ENCODE data around the gene KCTD1. TPM values are rescaled to one million over a fixed set of nuclear protein-coding genes. Genes with fewer than 3 reads are reported as not detected.
A peak's percentile ranks its signal among the peaks of the same experiment; 100 is the strongest.

KCTD1 gene
- total and polyA plus RNA-seq, 2 donors (not counting 1 experiment from before 2014, with no cell fraction given), result 4.2 to 8.4 TPM

DNA sequence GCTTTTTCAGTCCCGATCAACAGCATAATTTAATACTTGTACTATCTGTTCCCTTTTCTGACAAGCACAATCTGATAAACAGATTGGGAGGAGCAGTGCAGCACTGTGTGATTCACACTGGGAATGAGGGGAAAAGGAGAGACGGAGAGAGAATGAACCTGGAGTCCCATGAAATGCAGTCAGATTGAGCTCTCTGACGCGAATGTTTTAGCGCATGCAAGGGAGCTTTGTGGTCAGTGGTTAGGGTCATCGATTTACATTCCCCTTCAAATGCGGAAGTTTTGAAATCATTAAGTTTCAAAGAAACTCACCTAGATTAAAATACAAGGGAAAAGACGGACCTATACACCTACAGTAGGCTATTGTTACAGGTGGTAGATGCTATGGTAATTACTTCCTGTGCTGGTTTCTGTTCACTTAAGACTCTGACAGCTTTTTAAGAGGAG lies 99.6 kb downstream of the KCTD1 start:
- TF ChIP-seq EZH2 (IDR thresholded peaks at IDR 0.05; ENCODE audit: low read length, missing control alignments), result no peak
- TF ChIP-seq, protein P1, sequence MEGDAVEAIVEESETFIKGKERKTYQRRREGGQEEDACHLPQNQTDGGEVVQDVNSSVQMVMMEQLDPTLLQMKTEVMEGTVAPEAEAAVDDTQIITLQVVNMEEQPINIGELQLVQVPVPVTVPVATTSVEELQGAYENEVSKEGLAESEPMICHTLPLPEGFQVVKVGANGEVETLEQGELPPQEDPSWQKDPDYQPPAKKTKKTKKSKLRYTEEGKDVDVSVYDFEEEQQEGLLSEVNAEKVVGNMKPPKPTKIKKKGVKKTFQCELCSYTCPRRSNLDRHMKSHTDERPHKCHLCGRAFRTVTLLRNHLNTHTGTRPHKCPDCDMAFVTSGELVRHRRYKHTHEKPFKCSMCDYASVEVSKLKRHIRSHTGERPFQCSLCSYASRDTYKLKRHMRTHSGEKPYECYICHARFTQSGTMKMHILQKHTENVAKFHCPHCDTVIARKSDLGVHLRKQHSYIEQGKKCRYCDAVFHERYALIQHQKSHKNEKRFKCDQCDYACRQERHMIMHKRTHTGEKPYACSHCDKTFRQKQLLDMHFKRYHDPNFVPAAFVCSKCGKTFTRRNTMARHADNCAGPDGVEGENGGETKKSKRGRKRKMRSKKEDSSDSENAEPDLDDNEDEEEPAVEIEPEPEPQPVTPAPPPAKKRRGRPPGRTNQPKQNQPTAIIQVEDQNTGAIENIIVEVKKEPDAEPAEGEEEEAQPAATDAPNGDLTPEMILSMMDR (conservative IDR thresholded peaks at IDR 0.05 in 1 of 2, IDR thresholded peaks at IDR 0.05 in 1 of 2; ENCODE audit: low read depth in 1 of 2, low read length in 2 of 2), result no peak
- Histone ChIP-seq H3K4me2 (ENCODE audit: extremely low read depth, insufficient read depth, low read length) (no peak overlapping the region), H4K20me1 (ENCODE audit: control insufficient read depth, extremely low read depth, insufficient read depth, low read length) (no peaks in the 10 kb centered on the region), H3K4me1 (ENCODE audit: control insufficient read depth, extremely low read depth, insufficient read depth, low read length) (no peaks in the 10 kb centered on the region), H2AFZ (ENCODE audit: low read length) (no peak overlapping the region), H3K27me3 (ENCODE audit: control insufficient read depth, insufficient read depth, low read length) (no peaks in the 10 kb centered on the region), H3K4me3 (replicated peaks in 1 of 4; ENCODE audit: control extremely low read depth in 1 of 4, insufficient read depth in 1 of 4, low read depth in 3 of 4, low read length in 4 of 4) (no peak overlapping the region), H3K36me3 (ENCODE audit: control insufficient read depth, insufficient read depth, low read length) (no peaks in the 10 kb centered on the region), H3K27ac (ENCODE audit: insufficient read depth, low read length) (no peak overlapping the region), H3K9ac (ENCODE audit: insufficient read depth, low read length) (no peak overlapping the region), H3K9me3 (ENCODE audit: control insufficient read depth, insufficient read depth, low read depth, low read length) (no peaks in the 10 kb centered on the region), H3K79me2 (ENCODE audit: control insufficient read depth, insufficient read depth, low read length) (no peaks in the 10 kb centered on the region)
- no peak for DNase-seq (ENCODE audit: low read depth in 2 of 2)

DNA sequence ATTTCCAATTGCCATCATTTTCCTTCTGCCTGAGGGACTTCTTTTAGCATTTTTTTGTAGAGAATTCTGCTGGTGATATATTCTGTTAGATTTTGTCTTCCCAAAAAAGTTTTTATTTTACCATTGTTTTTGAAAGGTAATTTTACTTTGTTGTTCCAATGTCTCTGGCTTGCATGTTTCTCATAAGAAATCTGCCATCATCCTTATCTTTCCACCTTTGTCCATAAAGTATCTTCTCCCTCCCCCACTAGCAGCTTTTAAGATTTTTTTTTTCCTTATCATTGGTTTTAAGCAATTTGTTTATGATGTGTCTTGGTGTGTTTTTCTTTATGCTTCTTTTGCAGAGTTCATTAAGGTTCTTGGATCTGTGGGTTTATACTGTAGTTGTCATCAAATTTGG lies 104.5 kb downstream of the KCTD1 start:
- H3K9ac ChIP-seq (ENCODE audit: insufficient read depth, low read length), result no peak overlapping the region
- H3K36me3 ChIP-seq (ENCODE audit: control insufficient read depth, insufficient read depth, low read length), result no peaks in the 10 kb centered on the region
- DNase-seq (ENCODE audit: low read depth in 2 of 2), result no peak
- H3K4me3 ChIP-seq (replicated peaks in 1 of 4; ENCODE audit: control extremely low read depth in 1 of 4, insufficient read depth in 1 of 4, low read depth in 3 of 4, low read length in 4 of 4), result no peak overlapping the region
- no peak overlapping the region for H3K4me2 ChIP-seq (ENCODE audit: extremely low read depth, insufficient read depth, low read length)
- no peaks in the 10 kb centered on the region for H3K9me3 ChIP-seq (ENCODE audit: control insufficient read depth, insufficient read depth, low read depth, low read length)
- no peak overlapping the region for H3K27ac ChIP-seq (ENCODE audit: insufficient read depth, low read length)
- H3K4me1 ChIP-seq (ENCODE audit: control insufficient read depth, extremely low read depth, insufficient read depth, low read length), result no peaks in the 10 kb centered on the region
- no peaks in the 10 kb centered on the region for H3K27me3 ChIP-seq (ENCODE audit: control insufficient read depth, insufficient read depth, low read length)
- H4K20me1 ChIP-seq (ENCODE audit: control insufficient read depth, extremely low read depth, insufficient read depth, low read length), result no peaks in the 10 kb centered on the region
- TF ChIP-seq EZH2 (IDR thresholded peaks at IDR 0.05; ENCODE audit: low read length, missing control alignments), result no peak
- TF ChIP-seq, protein P1 (conservative IDR thresholded peaks at IDR 0.05 in 1 of 2, IDR thresholded peaks at IDR 0.05 in 1 of 2; ENCODE audit: low read depth in 1 of 2, low read length in 2 of 2), result no peak
- H3K79me2 ChIP-seq (ENCODE audit: control insufficient read depth, insufficient read depth, low read length), result no peaks in the 10 kb centered on the region
- no peak overlapping the region for H2AFZ ChIP-seq (ENCODE audit: low read length)

DNA sequence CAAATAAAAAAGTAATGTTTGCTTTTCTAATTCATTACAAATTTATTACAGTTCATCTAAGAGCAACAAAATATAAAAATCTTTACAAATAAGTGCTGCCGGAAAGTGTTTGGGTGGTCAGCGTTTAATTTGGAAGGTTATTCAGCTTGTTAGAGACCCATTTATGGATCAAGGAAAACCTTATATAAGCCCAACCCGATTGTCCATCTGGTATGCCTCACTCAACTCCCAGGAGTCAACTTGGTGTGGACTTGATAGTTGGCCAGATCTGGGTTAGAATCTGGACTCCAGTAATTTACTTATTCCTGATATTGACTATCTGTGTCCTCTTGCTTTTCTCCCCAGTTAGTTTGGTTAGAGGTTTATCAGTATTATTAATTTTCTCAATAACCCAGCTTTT lies 106.2 kb downstream of the KCTD1 start:
- Histone ChIP-seq H3K4me2 (ENCODE audit: extremely low read depth, insufficient read depth, low read length) (no peak overlapping the region), H3K27me3 (ENCODE audit: control insufficient read depth, insufficient read depth, low read length) (no peaks in the 10 kb centered on the region), H3K79me2 (ENCODE audit: control insufficient read depth, insufficient read depth, low read length) (no peaks in the 10 kb centered on the region), H3K9me3 (ENCODE audit: control insufficient read depth, insufficient read depth, low read depth, low read length) (no peaks in the 10 kb centered on the region), H3K27ac (ENCODE audit: insufficient read depth, low read length) (no peak overlapping the region), H4K20me1 (ENCODE audit: control insufficient read depth, extremely low read depth, insufficient read depth, low read length) (no peaks in the 10 kb centered on the region), H3K4me3 (replicated peaks in 1 of 4; ENCODE audit: control extremely low read depth in 1 of 4, insufficient read depth in 1 of 4, low read depth in 3 of 4, low read length in 4 of 4) (no peak overlapping the region), H3K36me3 (ENCODE audit: control insufficient read depth, insufficient read depth, low read length) (no peaks in the 10 kb centered on the region), H2AFZ (ENCODE audit: low read length) (no peak overlapping the region), H3K4me1 (ENCODE audit: control insufficient read depth, extremely low read depth, insufficient read depth, low read length) (no peaks in the 10 kb centered on the region), H3K9ac (ENCODE audit: insufficient read depth, low read length) (no peak overlapping the region)
- TF ChIP-seq, protein P1 (conservative IDR thresholded peaks at IDR 0.05 in 1 of 2, IDR thresholded peaks at IDR 0.05 in 1 of 2; ENCODE audit: low read depth in 1 of 2, low read length in 2 of 2), result no peak
- no peak for TF ChIP-seq EZH2 (IDR thresholded peaks at IDR 0.05; ENCODE audit: low read length, missing control alignments)
- peak; percentile 30 to 41 for DNase-seq (ENCODE audit: low read depth in 2 of 2)

Data from fibroblast of lung (primary cell).